ACC112 (cell line): Measurements from ENCODE around the gene ZNF761.
"Not testable (repeated sequence)": the region's sequence is repeated elsewhere in the genome, so short reads cannot be mapped to it uniquely, and the experiment has no call there.

ENCODE experiments used
- H2AFZ ChIP-seq: fragments of 200-600 bp; sonication (generic); one replicate; pipeline ENCODE4 v1.6.0; 2017; ENCODE audit warnings: antibody characterized with exemption, low read length; ENCODE audit not compliant: unreplicated experiment
- H3K27ac ChIP-seq: fragments of 200-600 bp; sonication (generic); 2 replicates; pipeline ENCODE4 v1.5.1; 2014; ENCODE audit warnings: low read depth, mild to moderate bottlenecking, antibody characterized with exemption, low read length, moderate library complexity
- H3K27me3 ChIP-seq: fragments of 200-600 bp; sonication (generic); 2 replicates; pipeline ENCODE4 v1.6.1; 2014; ENCODE audit warnings: mild to moderate bottlenecking, antibody characterized with exemption, low read length, moderate library complexity, mixed read lengths; ENCODE audit not compliant: insufficient read depth
- H3K36me3 ChIP-seq: fragments of 200-600 bp; sonication (generic); 2 replicates; pipeline ENCODE4 v1.6.1; 2016; ENCODE audit warnings: mild to moderate bottlenecking, antibody characterized with exemption, low read length, moderate library complexity, mixed read lengths; ENCODE audit not compliant: insufficient read depth
- H3K4me1 ChIP-seq: fragments of 200-600 bp; sonication (generic); one replicate; pipeline ENCODE4 v1.6.1; 2016; ENCODE audit warnings: low read length, mixed read lengths; ENCODE audit not compliant: insufficient read depth, unreplicated experiment, control insufficient read depth
- H3K4me3 ChIP-seq: fragments of 200-600 bp; sonication (generic); 2 replicates; pipeline ENCODE4 v1.5.1; 2014; ENCODE audit warnings: mild to moderate bottlenecking, low read depth, low read length
- H3K79me2 ChIP-seq: fragments of 200-600 bp; sonication (generic); one replicate; pipeline ENCODE4 v1.6.0; 2016; ENCODE audit warnings: low read length; ENCODE audit not compliant: control insufficient read depth, unreplicated experiment, insufficient read depth

Gene ZNF761

GRCh38 chr19:53483751-53484150 is 52.0 kb downstream of the ZNF761 start:
- not testable (repeated sequence) for H3K4me1 ChIP-seq, H3K79me2 ChIP-seq
- H3K36me3 ChIP-seq: peaks cover 11% of the 10 kb centered on the region

GRCh38 chr19:53485046-53486004 is 53.5 kb downstream of the ZNF761 start:
- H2AFZ ChIP-seq: no peak overlapping the region
- H3K27me3 ChIP-seq: no peaks in the 10 kb centered on the region
- no peaks in the 10 kb centered on the region for H3K79me2 ChIP-seq
- no peak overlapping the region for H3K4me3 ChIP-seq
- peaks cover 15% of the 10 kb centered on the region for H3K36me3 ChIP-seq
- H3K27ac ChIP-seq: no peak overlapping the region
- H3K4me1 ChIP-seq: no peaks in the 10 kb centered on the region

More at GRCh38 chr19:53483751-53484150, 52.0 kb downstream of the ZNF761 start:
- H3K27me3 ChIP-seq, H2AFZ ChIP-seq, H3K27ac ChIP-seq, H3K4me3 ChIP-seq: not testable (repeated sequence)

- H3K27me3 ChIP-seq: no peaks in the 10 kb centered on the region
- no peak overlapping the region for H3K27ac ChIP-seq
- H3K36me3 ChIP-seq: peaks cover 24% of the 10 kb centered on the region
- no peak overlapping the region for H3K4me3 ChIP-seq
- H3K4me1 ChIP-seq: no peaks in the 10 kb centered on the region
- no peak overlapping the region for H2AFZ ChIP-seq
- no peaks in the 10 kb centered on the region for H3K79me2 ChIP-seq
These were observed 60.4 kb downstream of the ZNF761 start for GRCh38 chr19:53492153-53492552.

GRCh38 chr19:53497311-53498023 is 65.7 kb downstream of the ZNF761 start:
- not testable (repeated sequence) for H3K4me3 ChIP-seq, H3K36me3 ChIP-seq, H3K27me3 ChIP-seq, H3K27ac ChIP-seq, H2AFZ ChIP-seq, H3K4me1 ChIP-seq, H3K79me2 ChIP-seq

- not testable (repeated sequence) for H3K79me2 ChIP-seq, H3K27ac ChIP-seq, H3K27me3 ChIP-seq, H3K4me1 ChIP-seq, H3K4me3 ChIP-seq, H3K36me3 ChIP-seq, H2AFZ ChIP-seq
These were observed 66.2 kb downstream of the ZNF761 start for GRCh38 chr19:53498024-53498395.

- not testable (repeated sequence) for H3K79me2 ChIP-seq, H3K4me3 ChIP-seq, H3K4me1 ChIP-seq, H2AFZ ChIP-seq, H3K36me3 ChIP-seq, H3K27ac ChIP-seq
- H3K27me3 ChIP-seq: peaks cover 10% of the 10 kb centered on the region
These were observed 71.4 kb downstream of the ZNF761 start for GRCh38 chr19:53503151-53503550.

- H3K4me1 ChIP-seq, H2AFZ ChIP-seq, H3K36me3 ChIP-seq, H3K27ac ChIP-seq, H3K79me2 ChIP-seq, H3K4me3 ChIP-seq: not testable (repeated sequence)
- H3K27me3 ChIP-seq: peaks cover 14% of the 10 kb centered on the region
These were observed 72.0 kb downstream of the ZNF761 start for GRCh38 chr19:53503671-53504364.

GRCh38 chr19:53504365-53504703 is 72.5 kb downstream of the ZNF761 start:
- not testable (repeated sequence) for H3K79me2 ChIP-seq, H3K36me3 ChIP-seq, H3K4me1 ChIP-seq, H3K27ac ChIP-seq
- peak overlapping the region; percentile 68 for H3K4me3 ChIP-seq
- H2AFZ ChIP-seq: peak overlapping the region; percentile 40
- H3K27me3 ChIP-seq: peaks cover 19% of the 10 kb centered on the region

- Histone ChIP-seq H3K4me3 (peak overlapping the region; percentile 68), H3K27me3 (peaks cover 20% of the 10 kb centered on the region), H3K27ac (no peak overlapping the region), H3K79me2 (no peaks in the 10 kb centered on the region), H3K4me1 (no peaks in the 10 kb centered on the region), H3K36me3 (no peaks in the 10 kb centered on the region), H2AFZ (peak overlapping the region; percentile 40)
These were observed 73.1 kb downstream of the ZNF761 start for GRCh38 chr19:53504885-53505284.

- H3K79me2 ChIP-seq: no peaks in the 10 kb centered on the region
- H3K4me3 ChIP-seq: no peak overlapping the region
- H3K4me1 ChIP-seq: no peaks in the 10 kb centered on the region
- no peak overlapping the region for H3K27ac ChIP-seq
- H3K36me3 ChIP-seq: no peaks in the 10 kb centered on the region
- peaks cover 20% of the 10 kb centered on the region for H3K27me3 ChIP-seq
- H2AFZ ChIP-seq: no peak overlapping the region
These were observed 74.9 kb downstream of the ZNF761 start for GRCh38 chr19:53506728-53507127.
